Neural progenitor cell (in vitro differentiated cells): Measurements from ENCODE around the gene TCF7L2. TPM values are rescaled to one million over a fixed set of nuclear protein-coding genes. Genes with fewer than 3 reads are reported as not detected.

ENCODE experiments used
- DNase-seq: peaks from one replicate; pipeline ENCODE4 v3.0.0-alpha.2; 2016; ENCODE audit warnings: low spot score
- H2AFZ ChIP-seq: fragments of 200-600 bp; sonication (generic); replicated peaks from 2 replicates; pipeline ENCODE4 v1.6.1; 2016; ENCODE audit warnings: antibody characterized with exemption
- H3F3A ChIP-seq: fragments of 200-600 bp; sonication (generic); 2 replicates; pipeline ENCODE4 v1.6.1; 2016; ENCODE audit warnings: antibody characterized with exemption, low read depth
- H3K27ac ChIP-seq: fragments of 200-600 bp; sonication (generic); 2 replicates; pipeline ENCODE4 v1.5.1; 2016; ENCODE audit warnings: mild to moderate bottlenecking
- H3K27me3 ChIP-seq: fragments of 200-600 bp; sonication (generic); 2 replicates; pipeline ENCODE4 v1.6.1; 2016; ENCODE audit warnings: mild to moderate bottlenecking, moderate library complexity
- H3K36me3 ChIP-seq: fragments of 200-600 bp; sonication (generic); 2 replicates; pipeline ENCODE4 v1.5.1; 2016
- H3K4me1 ChIP-seq: fragments of 200-600 bp; sonication (generic); 2 replicates; pipeline ENCODE4 v1.6.1; 2016; ENCODE audit warnings: mixed run types
- H3K4me2 ChIP-seq: fragments of 200-600 bp; sonication (generic); 2 replicates; pipeline ENCODE4 v1.6.1; 2016
- H3K4me3 ChIP-seq: fragments of 200-600 bp; sonication (generic); 2 replicates; pipeline ENCODE4 v1.5.1; 2016
- H3K79me2 ChIP-seq: fragments of 200-600 bp; sonication (generic); 2 replicates; pipeline ENCODE4 v1.6.1; 2016; ENCODE audit warnings: low read depth
- H3K9ac ChIP-seq: fragments of 200-600 bp; sonication (generic); 2 replicates; pipeline ENCODE4 v1.6.1; 2016
- H3K9me3 ChIP-seq: fragments of 200-600 bp; sonication (generic); 2 replicates; pipeline ENCODE4 v1.5.1; 2016; ENCODE audit warnings: low read depth
- H4K20me1 ChIP-seq: fragments of 200-600 bp; sonication (generic); 2 replicates; pipeline ENCODE4 v1.6.1; 2016; ENCODE audit warnings: low read depth
- H3K27ac Mint-ChIP-seq: 3 replicates; pipeline ENCODE4 v1.8.0; 2021; ENCODE audit warnings: mixed read lengths
- H3K27me3 Mint-ChIP-seq: 2 replicates; pipeline ENCODE4 v1.8.0; 2022; ENCODE audit warnings: low read depth, mild to moderate bottlenecking, inconsistent platforms, moderate library complexity, mixed read lengths; ENCODE audit not compliant: insufficient read depth
- H3K36me3 Mint-ChIP-seq: 3 replicates; pipeline ENCODE4 v1.8.0; 2021; ENCODE audit warnings: mixed read lengths
- H3K4me1 Mint-ChIP-seq: 3 replicates; pipeline ENCODE4 v1.8.0; 2021; ENCODE audit warnings: mixed read lengths
- H3K4me3 Mint-ChIP-seq: 3 replicates; pipeline ENCODE4 v1.8.0; 2021; ENCODE audit warnings: mild to moderate bottlenecking, moderate library complexity, mixed read lengths
- H3K9me3 Mint-ChIP-seq: 3 replicates; pipeline ENCODE4 v1.8.0; 2020; ENCODE audit warnings: mixed read lengths
- CTCF ChIP-seq: fragments of 200-600 bp; sonication (generic); IDR thresholded peaks from 2 replicates; pipeline ENCODE4 v1.5.1; 2017; ENCODE audit warnings: antibody characterized with exemption, mild to moderate bottlenecking
- EZH2 ChIP-seq: fragments of 200-600 bp; sonication (generic); IDR thresholded peaks from 2 replicates; pipeline ENCODE4 v1.6.1; 2017; ENCODE audit warnings: antibody characterized with exemption, mild to moderate bottlenecking, moderate library complexity
- EZH2phosphoT487 ChIP-seq: fragments of 200-600 bp; sonication (generic); IDR thresholded peaks from 2 replicates; pipeline ENCODE4 v1.6.1; 2017; ENCODE audit warnings: antibody characterized with exemption
- total RNA-seq: library from RNA; depleted of rRNA; stranded (reverse); fragments of >200 nt; gene quantifications from 2 replicates; pipeline ENCODE4 v1.2.3, GENCODE V29; 2015; ENCODE audit warnings: low replicate concordance

The TCF7L2 gene
- total RNA-seq, 1 donor from 2014 or later, result 12.3 TPM

GRCh38 chr10:113179265-113179664, 229.2 kb downstream of the TCF7L2 start:
- Histone ChIP-seq H3K79me2 (no peaks in the 10 kb centered on the region), H3K4me2 (no peak overlapping the region), H3K27ac (no peak overlapping the region), H4K20me1 (no peaks in the 10 kb centered on the region), H3K4me1 (peaks cover 52% of the 10 kb centered on the region), H3K4me3 (no peak overlapping the region), H3K36me3 (no peaks in the 10 kb centered on the region), H3K27me3 (no peaks in the 10 kb centered on the region), H3K9me3 (no peaks in the 10 kb centered on the region), H2AFZ (no peak overlapping the region), H3K9ac (no peak overlapping the region), H3F3A (peaks cover 13% of the 10 kb centered on the region)
- TF ChIP-seq CTCF (no peak), EZH2phosphoT487 (no peak), EZH2 (no peak)
- Mint-ChIP-seq H3K36me3 (no peaks in the 10 kb centered on the region), H3K4me3 (no peak overlapping the region), H3K27me3 (peaks cover 6% of the 10 kb centered on the region), H3K4me1 (peaks cover 50% of the 10 kb centered on the region), H3K9me3 (no peaks in the 10 kb centered on the region), H3K27ac (no peak overlapping the region)
- DNase-seq, result no peak

- peaks cover 52% of the 10 kb centered on the region for H3K4me1 ChIP-seq
- peaks cover 13% of the 10 kb centered on the region for H3F3A ChIP-seq
- no peaks in the 10 kb centered on the region for H3K9me3 Mint-ChIP-seq
- no peak for DNase-seq
- H3K9ac ChIP-seq, result no peak overlapping the region
- H3K9me3 ChIP-seq, result no peaks in the 10 kb centered on the region
- H3K27ac Mint-ChIP-seq, result no peak overlapping the region
- no peak overlapping the region for H3K4me3 ChIP-seq
- no peaks in the 10 kb centered on the region for H3K79me2 ChIP-seq
- TF ChIP-seq CTCF, result no peak
- TF ChIP-seq EZH2, result no peak
- no peak for TF ChIP-seq EZH2phosphoT487
- no peaks in the 10 kb centered on the region for H3K27me3 ChIP-seq
- H2AFZ ChIP-seq, result no peak overlapping the region
- H3K36me3 Mint-ChIP-seq, result no peaks in the 10 kb centered on the region
- no peaks in the 10 kb centered on the region for H3K36me3 ChIP-seq
- H4K20me1 ChIP-seq, result no peaks in the 10 kb centered on the region
- H3K4me3 Mint-ChIP-seq, result no peak overlapping the region
- H3K27ac ChIP-seq, result no peak overlapping the region
- H3K27me3 Mint-ChIP-seq, result peaks cover 2% of the 10 kb centered on the region
- peaks cover 55% of the 10 kb centered on the region for H3K4me1 Mint-ChIP-seq
- no peak overlapping the region for H3K4me2 ChIP-seq
These were observed 229.9 kb downstream of the TCF7L2 start for GRCh38 chr10:113179966-113180365.

- H3K4me1 ChIP-seq, result peaks cover 50% of the 10 kb centered on the region
- no peaks in the 10 kb centered on the region for H4K20me1 ChIP-seq
- no peak overlapping the region for H3K27ac ChIP-seq
- Mint-ChIP-seq H3K4me3 (no peak overlapping the region), H3K27me3 (peaks cover 2% of the 10 kb centered on the region), H3K4me1 (peaks cover 54% of the 10 kb centered on the region), H3K27ac (no peak overlapping the region), H3K9me3 (no peaks in the 10 kb centered on the region), H3K36me3 (no peaks in the 10 kb centered on the region)
- DNase-seq, result no peak
- H3K9me3 ChIP-seq, result no peaks in the 10 kb centered on the region
- H3F3A ChIP-seq, result peaks cover 13% of the 10 kb centered on the region
- no peak overlapping the region for H3K4me3 ChIP-seq
- H3K27me3 ChIP-seq, result no peaks in the 10 kb centered on the region
- H2AFZ ChIP-seq, result no peak overlapping the region
- H3K36me3 ChIP-seq, result no peaks in the 10 kb centered on the region
- H3K9ac ChIP-seq, result no peak overlapping the region
- no peaks in the 10 kb centered on the region for H3K79me2 ChIP-seq
- H3K4me2 ChIP-seq, result no peak overlapping the region
- TF ChIP-seq EZH2 (no peak), CTCF (no peak), EZH2phosphoT487 (no peak)
These were observed 230.5 kb downstream of the TCF7L2 start for GRCh38 chr10:113180401-113181154.
